Lower leg skin (tissue), 4 donors: ENCODE data around the gene PRKCE. TPM values are rescaled to one million over a fixed set of nuclear protein-coding genes. Genes with fewer than 3 reads are reported as not detected.

Source experiments
- DNase-seq, 2 donors: peaks; one replicate each; pipeline ENCODE4 v3.0.0-alpha.2; 2019; ENCODE audit warnings: low spot score in 2 of 2
- H3K4me3 ChIP-seq: fragments of 200-600 bp; sonication (generic); 2 replicates; pipeline ENCODE4 v1.5.1; 2017; ENCODE audit warnings: mild to moderate bottlenecking, low read depth; ENCODE audit not compliant: poor library complexity, severe bottlenecking
- POLR2A ChIP-seq, 2 donors: fragments of 450-650 bp; IDR thresholded peaks; one replicate each; pipeline ENCODE4 v1.6.1; 2016 to 2017; ENCODE audit warnings: antibody characterized with exemption in 2 of 2, mild to moderate bottlenecking in 1 of 2, moderate library complexity in 1 of 2
- WGBS, 2 donors: methylation state at CpG; one replicate each; pipeline ENCODE4 v1.1.5; 2018; 5-methylcytosine and 5-hydroxymethylcytosine counted together
- intact Hi-C: fragments of 100-400 bp; cut with DNase I; formaldehyde crosslinking; loops from one replicate; pipeline ENCODE4 v1.15.0; 2023; ENCODE audit warnings: low total_unique reads
- total RNA-seq, 4 donors: library from RNA; depleted of rRNA; stranded (reverse); fragments of >200 nt; gene quantifications; one replicate each; pipeline ENCODE4 v1.1.0, GENCODE V29; 2016
- TF ChIP-seq, protein P1 (sequence below), 3 donors: fragments of 450-650 bp; IDR thresholded peaks; one replicate each; pipeline ENCODE4 v1.5.1; 2016; ENCODE audit warnings: antibody characterized with exemption in 3 of 3, mild to moderate bottlenecking in 3 of 3, moderate library complexity in 2 of 3

The PRKCE gene
- total RNA-seq, 4 donors from 2014 or later = 3.5 to 10.3 (median 6.1) TPM

DNA sequence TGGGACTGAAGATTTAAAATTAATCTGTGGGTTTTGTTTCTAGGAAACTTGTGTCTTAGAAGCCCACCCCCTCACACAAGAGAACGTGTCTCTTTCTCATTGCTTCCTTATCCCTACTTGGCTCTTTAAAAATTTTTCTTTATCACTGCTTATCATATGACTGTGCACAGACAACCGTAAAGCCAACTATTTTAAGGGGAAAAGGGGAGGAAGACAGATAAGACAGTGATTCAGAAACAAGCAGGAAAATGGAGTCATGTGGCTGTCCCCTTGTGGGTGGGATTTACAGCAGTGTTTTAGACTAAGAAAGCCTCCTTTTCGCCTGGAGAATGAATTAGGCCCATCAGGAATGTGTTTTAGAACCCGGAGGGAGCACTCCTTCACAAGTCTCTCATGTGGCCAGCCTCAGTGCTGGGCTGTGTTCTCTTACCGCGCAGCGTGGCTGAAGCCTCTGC lies 17.6 kb downstream of the PRKCE start:
- WGBS, 2 donors = 65 to 66% methylated on average over 7 of the region's 7 CpGs
- H3K4me3 ChIP-seq = no peak overlapping the region
- intact Hi-C loops = no loop called here
- TF ChIP-seq POLR2A (IDR thresholded peaks at IDR 0.05) = no peak
- TF ChIP-seq, protein P1, sequence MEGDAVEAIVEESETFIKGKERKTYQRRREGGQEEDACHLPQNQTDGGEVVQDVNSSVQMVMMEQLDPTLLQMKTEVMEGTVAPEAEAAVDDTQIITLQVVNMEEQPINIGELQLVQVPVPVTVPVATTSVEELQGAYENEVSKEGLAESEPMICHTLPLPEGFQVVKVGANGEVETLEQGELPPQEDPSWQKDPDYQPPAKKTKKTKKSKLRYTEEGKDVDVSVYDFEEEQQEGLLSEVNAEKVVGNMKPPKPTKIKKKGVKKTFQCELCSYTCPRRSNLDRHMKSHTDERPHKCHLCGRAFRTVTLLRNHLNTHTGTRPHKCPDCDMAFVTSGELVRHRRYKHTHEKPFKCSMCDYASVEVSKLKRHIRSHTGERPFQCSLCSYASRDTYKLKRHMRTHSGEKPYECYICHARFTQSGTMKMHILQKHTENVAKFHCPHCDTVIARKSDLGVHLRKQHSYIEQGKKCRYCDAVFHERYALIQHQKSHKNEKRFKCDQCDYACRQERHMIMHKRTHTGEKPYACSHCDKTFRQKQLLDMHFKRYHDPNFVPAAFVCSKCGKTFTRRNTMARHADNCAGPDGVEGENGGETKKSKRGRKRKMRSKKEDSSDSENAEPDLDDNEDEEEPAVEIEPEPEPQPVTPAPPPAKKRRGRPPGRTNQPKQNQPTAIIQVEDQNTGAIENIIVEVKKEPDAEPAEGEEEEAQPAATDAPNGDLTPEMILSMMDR (IDR thresholded peaks at IDR 0.05) = no peak
- no peak for DNase-seq

DNA sequence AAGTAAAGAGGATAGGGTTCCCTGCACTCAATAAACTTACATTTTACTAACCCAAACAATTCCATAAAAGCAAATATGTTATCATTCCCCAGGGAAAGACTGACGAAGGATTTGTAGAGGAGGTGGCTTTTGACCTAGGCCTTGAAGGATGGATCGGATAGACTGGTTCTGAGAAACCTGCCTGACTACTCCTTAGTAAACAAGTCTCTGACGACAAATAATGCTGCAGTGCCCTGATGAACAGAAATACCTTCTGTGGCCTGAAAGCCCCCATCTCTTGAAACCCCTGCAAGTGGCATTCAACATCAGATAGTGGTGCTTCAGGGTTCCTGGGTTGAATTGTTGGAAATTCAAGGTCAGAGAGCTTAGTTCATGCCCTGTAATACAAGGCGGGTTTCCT lies 19.2 kb downstream of the PRKCE start:
- intact Hi-C loops = no loop called here
- no peak for TF ChIP-seq POLR2A (IDR thresholded peaks at IDR 0.05)
- TF ChIP-seq, protein P1 (IDR thresholded peaks at IDR 0.05) = no peak
- no peak overlapping the region for H3K4me3 ChIP-seq
- WGBS, 2 donors = 79 to 83% methylated on average over 4 of the region's 4 CpGs
- no peak for DNase-seq

DNA sequence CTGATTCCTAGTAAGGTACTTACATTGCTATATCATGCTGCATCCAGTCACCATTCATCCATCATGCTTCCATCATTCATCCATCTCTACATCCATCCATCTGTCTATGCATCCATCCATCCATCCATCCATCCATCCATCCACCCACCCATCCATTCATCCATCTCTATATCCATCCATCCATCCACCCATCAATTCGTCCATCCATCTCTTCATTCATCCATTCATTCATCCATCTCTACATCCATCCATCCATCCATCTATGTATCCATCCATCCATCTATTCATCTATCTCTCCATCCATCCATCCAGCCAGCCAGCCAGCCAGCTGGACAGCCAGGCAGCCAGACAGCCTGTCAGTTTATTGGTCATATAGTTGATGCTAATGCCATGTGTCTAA lies 20.7 kb downstream of the PRKCE start:
- TF ChIP-seq, protein P1 (IDR thresholded peaks at IDR 0.05) = no peak
- TF ChIP-seq POLR2A (IDR thresholded peaks at IDR 0.05) = no peak
- WGBS, 2 donors = 90 to 100% methylated on average over 1 of the region's 1 CpG
- H3K4me3 ChIP-seq = no peak overlapping the region
- intact Hi-C loops = no loop called here
- no peak for DNase-seq

DNA sequence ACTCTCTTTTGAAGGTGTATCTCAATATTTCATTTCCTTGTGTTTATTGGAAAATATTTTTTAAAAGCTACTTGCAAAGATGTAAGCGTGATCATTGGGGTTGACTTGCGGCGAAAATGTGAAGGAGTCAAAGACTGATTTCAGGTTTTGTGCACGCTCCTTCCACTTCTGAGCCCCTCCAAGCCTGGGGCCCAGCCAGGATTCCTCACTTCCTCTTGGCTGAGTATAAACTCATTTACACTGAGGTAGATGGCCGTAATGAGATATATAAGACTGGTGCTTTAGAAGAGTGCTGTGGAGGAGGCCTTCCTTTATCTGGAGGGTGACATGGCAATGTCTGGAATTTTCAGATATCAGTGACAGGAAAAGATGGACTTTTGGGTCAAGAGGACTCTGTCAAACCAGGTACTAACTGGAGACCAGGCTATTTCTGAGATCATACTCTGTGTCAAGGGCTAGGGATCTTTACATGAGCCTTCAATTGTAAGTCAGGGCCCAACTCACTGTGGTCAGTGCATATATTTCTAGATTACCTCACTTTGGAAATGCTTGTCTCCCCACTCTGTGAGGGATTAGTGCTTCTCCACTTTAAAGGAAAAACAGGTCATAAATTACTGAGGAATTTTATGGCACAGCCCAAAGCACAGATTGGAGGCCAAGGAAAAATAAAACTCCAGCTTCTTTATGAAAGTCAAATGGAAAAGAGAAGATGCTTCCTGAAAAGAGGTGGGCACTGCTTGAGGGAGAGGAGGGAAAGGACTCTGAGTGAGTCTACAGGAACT lies 22.8 kb downstream of the PRKCE start:
- TF ChIP-seq, protein P1 (IDR thresholded peaks at IDR 0.05) = no peak
- TF ChIP-seq POLR2A (IDR thresholded peaks at IDR 0.05) = no peak
- WGBS, 2 donors = 93 to 97% methylated on average over 5 of the region's 5 CpGs
- DNase-seq = no peak
- no peak overlapping the region for H3K4me3 ChIP-seq
- intact Hi-C loops = no loop called here

DNA sequence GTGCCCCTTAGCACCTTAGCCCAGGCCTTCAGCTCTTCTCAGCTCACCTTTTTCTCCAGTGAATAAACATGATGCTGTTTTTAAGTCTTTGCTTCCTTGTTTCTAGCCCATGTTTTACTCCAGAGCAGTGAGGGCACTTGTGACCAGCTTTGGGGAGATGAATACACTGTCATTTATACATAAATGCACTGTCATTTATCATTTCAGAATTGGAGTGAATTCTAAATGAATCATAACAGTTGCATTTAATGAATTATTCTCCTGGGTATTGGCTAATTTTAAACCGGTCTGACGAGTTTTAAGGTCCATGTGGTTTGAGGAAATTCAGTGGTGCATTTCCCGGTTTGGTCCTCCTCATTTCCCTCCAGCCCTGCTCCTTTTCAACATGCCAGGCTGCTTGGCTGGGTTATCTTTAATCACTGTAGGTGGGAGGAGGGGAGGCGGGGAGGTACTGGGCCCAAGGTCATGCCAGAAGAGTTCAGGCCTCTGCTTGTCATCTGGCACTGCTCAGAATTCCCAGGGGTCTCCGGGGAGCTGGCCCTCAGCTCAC lies 23.9 kb downstream of the PRKCE start:
- no peak overlapping the region for H3K4me3 ChIP-seq
- TF ChIP-seq POLR2A (IDR thresholded peaks at IDR 0.05) = no peak
- TF ChIP-seq, protein P1 (IDR thresholded peaks at IDR 0.05) = no peak
- no peak for DNase-seq
- intact Hi-C loops = no loop called here
- WGBS, 2 donors = 24 to 36% methylated on average over 5 of the region's 5 CpGs
